GM18909 (cell line): ENCODE results near the gene CHMP5.

Source experiments
- ATAC-seq: cut with Tn5 transposase; IDR thresholded peaks from one replicate; pipeline ENCODE4 v1.9.1; 2021; ENCODE audit warnings: mild to moderate bottlenecking; ENCODE audit not compliant: unreplicated experiment, poor library complexity

The CHMP5 gene

DNA sequence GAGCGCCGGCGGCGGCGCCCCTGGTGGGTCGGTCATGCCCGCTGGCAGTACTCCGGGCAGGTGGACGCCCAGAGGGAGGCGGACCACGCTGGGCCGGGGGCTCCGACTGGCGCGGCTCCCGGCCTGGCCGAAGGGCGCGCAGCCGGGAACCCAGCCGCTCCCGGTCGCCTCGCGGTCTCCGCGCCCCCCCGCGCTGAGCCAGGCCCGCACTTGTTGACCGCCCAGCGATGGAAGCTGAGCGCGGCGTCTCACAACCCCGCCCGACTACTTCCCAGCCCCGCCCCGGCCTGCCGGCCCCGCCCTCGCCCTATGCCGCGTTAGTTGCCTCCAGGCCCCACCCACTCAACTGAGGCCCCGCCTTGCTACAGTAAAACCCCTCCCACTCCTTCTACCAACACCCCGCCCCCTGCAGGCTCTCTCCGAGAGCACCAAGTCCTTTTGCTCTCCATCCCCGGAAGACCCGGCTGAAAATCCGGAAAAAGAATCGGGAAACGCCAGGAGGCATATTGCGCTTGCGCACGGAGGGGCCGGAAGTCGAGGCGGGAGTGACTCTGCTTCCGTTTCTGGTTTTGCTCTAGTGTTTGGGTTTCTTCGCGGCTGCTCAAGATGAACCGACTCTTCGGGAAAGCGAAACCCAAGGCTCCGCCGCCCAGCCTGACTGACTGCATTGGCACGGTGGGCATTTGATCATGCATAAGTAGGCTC is at the start of gene CHMP5, which contains the start of gene BAG1:
TSS of gene CHMP5 (plus strand) at position 577 of the 705 bp plus-strand sequence. CDS start at position 607, 30 bp downstream.
TSS of gene BAG1 (minus strand) at position 236 of the 705 bp plus-strand sequence.
- ATAC-seq: peak; percentile 83

DNA sequence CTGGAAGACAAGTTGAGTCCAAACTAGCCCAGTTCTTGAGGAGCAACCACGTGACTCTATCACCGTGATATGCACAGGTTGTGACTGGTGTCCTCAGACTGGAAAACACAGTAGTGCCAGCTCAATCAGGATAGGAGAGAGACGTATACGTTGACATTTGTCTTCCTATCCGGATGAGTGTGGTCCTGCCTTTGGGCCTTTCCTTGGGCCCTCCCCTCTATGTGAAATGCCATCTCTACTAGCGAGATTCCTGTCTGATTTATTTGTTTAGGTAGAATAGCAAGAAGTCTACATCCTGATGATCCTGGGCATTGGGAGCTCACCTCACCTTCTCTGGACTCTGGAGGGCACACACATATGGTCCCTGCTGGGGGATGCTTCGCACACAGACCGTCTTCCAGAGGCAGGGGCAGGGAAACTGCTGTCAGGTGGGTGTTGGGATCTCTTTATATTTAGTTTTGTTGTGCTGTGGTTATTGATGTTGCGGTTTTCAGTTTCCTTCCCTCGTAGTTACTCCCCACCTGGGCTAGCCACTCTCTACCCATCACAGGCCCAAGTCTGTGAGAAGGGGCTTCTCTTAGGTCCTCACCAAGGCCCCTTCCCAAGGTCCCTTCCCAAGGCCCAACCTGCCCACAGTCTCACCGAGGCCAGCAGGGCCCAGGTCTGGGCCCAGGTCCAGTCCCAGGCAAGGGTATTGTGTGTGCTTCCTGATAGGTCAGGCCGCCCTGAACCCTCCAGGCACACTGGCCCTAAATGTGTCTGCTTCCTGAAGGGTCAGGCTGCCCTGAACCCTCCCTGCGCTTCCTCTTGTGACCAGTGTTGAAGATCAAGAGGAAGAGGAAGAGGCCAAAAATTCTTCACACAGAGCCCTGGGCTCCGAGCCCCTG is 43.9 kb upstream of the CHMP5 start:
- no peak for ATAC-seq

DNA sequence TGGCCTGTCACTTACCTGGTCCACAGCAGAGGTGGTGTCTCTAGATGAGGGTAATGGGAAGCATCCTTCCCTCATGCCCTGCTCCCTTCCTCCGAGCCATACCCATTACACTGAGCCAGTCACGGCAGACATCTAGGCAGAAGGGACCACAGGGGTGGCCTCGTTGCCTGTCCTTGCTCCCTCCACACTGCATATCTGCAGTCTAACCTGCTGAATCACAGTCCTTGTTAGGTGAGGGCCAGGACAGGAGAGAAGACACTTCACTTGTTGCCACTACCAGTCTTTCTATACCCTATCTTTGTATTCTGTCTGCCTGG is 43.3 kb upstream of the CHMP5 start:
- ATAC-seq: no peak

DNA sequence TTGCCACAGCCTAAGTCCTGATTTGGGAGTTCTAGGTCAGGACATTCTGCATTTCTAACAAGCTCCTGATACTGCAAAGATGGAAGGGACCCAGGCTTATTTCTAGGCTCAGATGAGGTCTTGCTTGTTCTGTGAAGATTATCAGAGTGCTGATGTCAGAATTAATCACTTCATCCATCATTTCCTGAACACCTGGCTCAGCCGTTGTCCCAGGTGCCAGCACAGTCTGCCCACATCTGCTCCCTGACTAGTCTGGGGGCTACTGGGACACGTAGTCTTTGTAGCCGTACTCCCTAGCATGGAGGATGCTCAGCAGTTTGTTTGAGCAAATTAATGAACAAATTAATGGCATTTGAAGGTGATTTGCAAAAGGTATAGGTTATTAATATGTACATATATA is 42.8 kb upstream of the CHMP5 start:
- no peak for ATAC-seq

DNA sequence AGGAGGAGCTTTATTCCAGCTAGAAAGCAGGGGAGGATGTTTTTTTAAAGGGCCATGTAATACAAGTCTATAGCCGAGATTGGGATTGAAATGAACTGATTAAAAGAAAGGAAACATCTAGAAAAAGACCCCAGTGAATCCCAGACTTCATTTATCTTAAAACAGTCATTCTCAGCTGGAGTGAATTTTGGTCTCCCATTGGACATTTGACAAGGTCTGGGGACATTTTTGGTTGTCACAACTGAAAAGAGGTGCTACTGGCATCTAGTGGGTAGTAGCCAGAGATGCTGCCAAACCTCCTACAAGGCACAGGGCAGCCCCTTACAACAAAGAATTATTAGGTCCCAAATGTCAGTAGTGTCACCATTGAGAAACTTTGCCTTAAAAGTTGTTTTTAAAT is 41.2 kb upstream of the CHMP5 start:
- ATAC-seq: no peak

DNA sequence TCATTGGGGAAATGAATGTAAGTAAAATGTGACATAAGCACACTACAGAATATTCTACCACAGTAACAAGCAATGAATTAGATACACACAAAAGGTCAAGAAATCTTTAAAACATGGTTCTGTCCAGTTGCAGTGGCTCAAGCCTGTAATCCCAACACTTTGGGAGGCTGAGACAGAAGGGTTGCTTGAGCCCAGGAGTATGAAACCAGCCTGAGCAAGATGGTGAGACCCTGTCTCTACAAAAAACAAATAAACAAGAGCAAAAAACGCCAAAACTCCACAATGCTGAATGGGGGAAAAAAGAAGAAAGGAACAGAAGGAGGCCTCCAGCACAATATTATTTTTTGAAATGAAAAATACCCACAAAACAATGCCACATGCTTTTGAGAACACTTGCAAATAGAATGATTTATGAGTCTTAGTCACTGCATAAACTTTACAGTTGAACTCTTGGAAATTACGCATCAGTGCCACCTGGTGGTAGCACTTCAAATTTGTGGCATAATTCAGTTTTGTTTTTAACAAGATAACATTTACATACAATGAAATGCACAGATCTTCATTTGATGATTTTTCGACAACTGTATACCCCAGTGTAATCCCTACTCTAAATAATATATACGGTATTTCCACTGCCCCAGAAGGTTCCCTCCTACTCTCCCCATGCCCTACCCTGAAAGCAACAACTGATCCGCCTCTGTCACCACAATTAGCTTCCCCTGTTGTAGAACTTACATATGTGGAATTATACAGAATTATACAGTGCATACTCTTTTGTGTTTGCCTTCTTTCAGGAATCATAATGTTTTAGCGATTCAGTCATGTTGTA is 39.3 kb upstream of the CHMP5 start:
- peak; percentile 34 for ATAC-seq

DNA sequence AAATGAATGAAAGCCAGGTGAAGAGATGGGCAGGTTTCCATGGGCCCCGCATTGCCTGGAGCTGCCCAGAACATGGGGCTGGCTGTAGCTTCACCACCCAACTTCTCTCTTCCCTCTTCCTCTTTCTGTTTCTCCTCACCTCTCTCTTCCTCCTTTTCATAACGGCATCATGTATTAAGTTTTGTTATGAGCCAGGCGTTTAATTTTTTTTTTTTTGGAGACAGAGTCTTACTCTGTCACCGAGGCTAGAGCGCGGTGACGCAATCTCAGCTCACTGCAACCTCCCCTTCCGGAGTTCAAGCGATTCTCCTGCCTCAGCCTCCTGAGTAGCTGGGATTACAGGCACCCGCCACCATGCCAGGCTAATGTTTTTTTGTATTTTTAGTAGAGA is 37.8 kb upstream of the CHMP5 start:
- peak; percentile 67 for ATAC-seq

DNA sequence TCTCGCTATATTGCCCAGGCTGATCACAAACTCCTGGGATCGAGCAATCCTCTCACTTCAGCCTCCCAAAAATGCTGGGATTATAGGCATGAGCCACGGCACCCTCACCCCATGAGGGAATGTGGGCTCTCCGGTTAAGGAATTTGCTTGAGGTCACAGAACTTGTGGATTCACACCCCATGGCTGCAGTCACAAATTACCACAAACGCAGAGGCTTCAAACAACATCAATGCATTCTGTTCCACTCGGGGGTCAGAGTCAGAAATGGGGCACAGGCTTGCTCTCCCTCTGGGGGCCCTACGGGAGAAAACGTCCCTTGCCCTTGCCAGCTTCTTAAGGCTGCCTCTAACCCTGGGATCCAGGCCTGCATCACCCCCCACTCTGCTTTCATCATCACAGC is 37.1 kb upstream of the CHMP5 start:
- no peak for ATAC-seq

DNA sequence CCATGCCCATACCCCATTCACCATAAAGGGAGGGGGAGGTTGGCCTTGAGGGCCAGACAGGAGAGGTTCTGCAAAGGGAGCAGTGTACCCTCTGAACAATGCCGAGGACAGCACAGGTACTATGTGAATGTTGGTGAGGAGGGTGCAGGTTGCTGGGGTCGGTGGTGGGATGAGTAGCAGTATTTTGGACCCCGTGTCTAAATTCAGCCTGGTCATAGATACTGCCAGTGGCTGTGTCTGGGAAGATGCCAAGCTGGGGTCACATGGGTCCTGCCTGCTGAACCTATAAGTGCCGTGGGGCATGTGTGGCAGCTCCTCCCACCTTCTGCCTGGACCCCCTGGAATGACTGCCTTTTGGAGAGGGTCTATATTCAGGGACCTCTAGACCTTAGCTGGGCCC is 36.2 kb upstream of the CHMP5 start:
- ATAC-seq: no peak

DNA sequence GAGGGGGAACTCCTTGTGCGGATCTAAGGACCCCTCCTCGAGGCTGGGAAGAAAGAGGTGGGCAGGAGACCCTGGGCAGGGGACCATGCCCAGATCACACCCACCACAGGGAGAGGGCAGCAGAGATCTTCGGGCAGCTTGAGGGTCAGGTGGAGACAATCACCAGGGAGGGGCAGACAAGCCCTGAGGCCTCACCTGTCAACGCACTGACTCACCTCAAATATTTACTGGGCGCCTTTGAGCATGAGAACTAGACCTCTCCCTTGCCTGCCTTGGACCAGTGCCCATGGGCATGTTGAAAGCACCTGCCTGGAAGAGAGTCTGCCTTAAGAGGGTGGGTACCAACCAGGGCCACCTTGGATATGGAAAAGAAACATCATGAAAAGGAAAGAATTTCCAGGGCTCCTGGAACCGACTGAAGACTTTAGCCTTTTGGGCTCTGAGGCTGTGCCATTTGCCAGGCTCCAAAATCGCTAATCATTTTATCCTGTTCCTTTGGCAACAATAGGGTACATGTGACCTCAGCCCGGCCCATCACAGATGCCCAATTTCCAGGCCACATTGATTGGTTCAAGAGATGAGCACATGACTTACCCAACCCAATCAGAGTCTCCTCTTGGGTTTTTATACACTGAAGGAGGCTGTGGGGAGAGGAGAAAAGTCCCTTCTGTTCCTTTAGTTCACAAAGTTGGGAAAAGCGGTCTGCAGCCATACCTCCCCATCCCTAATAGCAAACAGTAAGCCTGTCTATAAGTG is 35.3 kb upstream of the CHMP5 start:
- no peak for ATAC-seq

DNA sequence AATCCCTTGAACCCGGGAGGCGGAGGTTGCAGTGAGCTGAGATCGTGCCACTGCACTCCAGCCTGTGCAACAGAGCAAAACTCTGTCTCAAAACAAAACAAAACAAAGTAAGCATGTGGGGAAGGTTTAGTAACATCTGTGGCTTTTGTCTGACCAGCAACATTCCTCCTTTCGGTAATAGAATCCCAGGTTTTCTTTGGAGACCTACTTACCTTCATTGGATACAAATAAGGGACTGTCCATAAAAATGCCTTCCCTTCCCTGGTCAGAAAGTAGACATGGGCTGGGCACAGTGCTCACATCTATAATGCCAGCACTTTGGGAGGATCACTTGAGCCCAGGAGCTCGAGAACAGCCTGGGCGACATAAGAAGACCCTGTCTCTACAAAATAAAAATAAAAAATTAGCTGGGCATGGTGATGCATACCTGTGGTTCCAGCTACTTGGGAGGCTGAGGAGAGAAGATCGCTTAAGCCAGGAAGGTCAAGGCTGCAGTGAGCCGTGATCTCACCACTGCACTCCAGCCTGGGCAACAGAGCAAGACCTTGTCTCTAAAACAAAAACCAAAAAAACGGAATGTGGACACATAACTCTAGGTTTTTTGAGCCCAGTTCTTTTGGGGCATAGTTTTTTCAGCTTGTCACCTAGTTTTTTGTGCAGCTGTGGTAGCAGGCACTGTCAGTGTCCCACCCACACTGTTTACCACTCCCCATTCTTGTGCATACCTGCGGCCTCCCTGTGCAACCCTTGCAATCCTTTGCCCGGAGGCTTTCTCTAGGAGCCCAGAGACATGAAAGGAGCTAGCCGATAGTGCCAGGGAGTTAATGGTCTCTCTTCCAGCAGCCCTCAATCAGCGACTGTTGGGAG is 33.9 kb upstream of the CHMP5 start:
- no peak for ATAC-seq

DNA sequence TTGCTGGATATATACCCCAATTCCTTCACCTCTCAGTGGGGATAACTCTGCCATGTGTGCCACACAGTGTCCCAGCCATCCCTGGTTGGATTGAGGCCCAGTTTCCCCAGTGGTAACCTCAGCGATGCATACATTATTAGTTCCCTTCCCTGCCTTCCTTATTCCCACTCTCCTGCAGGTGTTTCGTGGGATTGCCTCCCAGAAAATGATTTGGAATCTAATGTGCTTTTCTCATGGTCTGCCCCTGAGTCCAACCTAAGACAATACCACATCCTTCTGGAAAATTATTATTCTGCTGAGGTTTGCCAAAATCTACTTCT is 33.3 kb upstream of the CHMP5 start:
- no peak for ATAC-seq

DNA sequence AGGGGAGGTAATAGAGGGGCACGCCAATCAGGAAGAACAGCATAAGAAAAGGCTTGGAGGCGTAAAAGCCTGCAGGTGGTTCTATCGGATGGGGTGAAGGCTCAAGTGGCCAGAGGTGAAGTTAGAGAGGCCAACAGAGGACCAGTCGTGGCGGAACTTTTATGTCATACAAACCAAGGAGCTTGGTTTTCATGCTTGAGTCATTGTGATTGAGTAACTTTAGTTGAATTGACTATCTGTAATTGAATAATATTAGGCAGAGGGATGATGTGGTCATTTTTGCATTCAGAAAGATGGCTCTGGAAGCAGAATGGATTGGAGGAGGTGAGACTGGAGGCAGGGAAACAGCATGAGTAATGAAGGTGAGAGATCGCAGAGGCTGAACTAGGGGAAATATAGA is 32.0 kb upstream of the CHMP5 start:
- no peak for ATAC-seq

DNA sequence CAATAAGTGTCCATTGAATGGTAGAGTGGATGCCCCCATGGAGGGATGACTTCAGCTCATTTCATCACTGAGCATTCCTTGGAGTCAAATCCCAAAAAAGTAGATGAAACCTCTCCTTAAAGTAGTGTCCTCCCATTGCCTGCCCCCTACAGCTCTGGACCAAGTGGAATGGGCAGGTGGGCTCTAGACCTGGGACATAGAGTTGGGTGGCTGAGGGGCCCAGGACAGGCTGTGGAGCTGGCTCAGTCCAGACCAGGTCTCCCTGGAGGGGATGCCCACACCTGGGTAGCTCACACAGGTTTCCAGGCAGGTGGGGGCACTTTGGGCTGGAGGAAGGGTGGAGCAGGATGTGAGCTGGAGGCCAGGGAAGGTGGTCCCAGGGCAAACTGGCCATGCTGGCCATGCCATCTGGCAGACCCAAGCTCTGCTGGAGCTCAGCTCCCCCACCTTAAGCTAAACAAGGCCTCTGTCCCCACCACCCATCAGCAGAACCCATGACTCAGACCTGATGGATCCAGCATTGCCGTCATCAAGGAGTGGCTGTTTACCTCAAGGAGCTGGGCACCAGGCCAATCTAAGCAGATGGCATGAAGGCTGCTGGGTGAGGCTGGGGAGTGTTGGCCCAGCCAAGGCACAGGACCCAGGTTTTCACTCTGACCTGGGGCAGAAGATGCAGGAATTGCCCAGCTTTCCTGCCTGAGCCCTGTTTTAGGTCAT is 31.1 kb upstream of the CHMP5 start:
- ATAC-seq: no peak

DNA sequence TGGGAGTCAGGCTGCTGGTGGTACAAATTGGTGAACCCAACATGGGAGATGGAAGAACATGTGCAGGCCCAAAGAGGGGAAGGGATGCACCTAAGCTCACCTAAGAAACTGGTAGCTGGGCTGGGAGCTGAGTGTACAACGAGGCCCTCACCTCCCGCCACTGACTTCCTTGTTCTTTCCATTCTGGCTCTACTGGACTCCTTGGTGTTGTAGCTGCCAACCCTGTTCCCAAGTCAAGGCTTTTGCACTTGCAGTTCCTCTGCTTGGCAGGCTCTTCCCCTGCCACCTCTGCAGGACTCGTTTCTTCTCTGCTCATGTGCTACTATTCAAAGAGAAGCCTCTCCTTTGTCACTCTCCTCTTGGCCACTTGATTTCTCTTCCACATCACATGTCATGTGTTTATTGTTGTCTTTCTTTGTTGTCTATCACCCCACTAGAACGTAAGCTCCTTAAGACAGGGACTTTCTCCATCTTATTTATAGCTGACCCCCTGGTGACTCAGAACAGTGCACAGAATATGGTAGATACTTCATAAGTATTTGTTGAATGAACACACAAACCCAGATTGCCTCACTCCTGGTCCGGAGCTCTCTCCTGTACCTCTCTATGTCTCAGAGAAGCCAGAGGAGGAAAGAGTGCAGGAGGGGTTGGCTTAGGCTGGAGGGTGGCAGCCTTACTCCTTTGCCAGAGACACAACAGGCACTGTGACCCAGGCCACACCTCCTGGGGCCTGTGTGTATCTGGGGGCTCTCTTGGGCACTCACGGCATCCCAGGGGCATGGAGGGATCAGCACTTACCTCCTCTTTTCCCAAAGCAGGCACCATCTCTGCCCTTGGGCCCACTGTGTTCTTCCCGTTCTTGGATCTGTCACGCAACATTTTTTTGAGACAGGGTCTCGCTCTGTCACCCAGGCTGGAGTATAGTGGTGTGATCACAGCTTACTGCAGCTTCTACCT is 30.1 kb upstream of the CHMP5 start:
- no peak for ATAC-seq

DNA sequence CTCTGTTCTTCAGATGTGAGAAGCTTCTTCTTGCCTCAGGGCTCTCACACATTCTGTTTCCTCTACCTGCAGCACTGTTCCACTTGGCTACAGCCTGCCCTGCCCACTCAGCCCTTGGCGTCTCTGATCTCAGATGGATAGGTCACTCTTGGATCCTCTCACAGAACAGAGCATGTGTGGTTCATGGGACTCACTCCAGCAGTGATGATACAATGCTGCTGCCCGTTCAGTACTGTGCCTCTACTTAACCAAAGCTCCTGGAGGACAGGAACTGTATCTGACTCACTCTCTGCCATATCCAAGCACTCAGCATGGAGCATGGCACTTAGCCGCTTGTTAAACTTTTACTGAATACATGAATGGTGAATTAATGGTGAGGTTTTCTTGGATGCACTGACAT is 28.3 kb upstream of the CHMP5 start:
- ATAC-seq: no peak

DNA sequence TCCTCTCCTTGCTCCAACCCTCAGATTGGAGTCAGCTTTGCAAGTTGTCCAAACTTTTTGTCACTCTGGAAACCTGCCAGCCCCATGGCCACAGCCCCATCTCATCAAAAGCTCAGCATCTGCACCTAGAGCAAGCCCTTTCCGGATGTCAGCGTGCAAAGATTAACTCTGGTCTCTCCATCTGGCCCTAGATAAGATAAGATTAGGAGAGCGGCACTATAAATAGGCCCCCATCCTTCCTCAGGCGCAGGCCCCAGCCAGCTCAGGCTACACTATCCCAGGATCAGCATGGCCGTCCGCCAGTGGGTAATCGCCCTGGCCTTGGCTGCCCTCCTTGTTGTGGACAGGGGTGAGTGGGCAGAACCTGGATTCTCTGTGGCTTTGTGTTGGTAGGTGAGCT is 24.9 kb upstream of the CHMP5 start, which contains the start of gene SPINK4:
TSS of gene SPINK4 (plus strand) at position 247 of the 400 bp plus-strand sequence. CDS start at position 289, 42 bp downstream.
- ATAC-seq: no peak

DNA sequence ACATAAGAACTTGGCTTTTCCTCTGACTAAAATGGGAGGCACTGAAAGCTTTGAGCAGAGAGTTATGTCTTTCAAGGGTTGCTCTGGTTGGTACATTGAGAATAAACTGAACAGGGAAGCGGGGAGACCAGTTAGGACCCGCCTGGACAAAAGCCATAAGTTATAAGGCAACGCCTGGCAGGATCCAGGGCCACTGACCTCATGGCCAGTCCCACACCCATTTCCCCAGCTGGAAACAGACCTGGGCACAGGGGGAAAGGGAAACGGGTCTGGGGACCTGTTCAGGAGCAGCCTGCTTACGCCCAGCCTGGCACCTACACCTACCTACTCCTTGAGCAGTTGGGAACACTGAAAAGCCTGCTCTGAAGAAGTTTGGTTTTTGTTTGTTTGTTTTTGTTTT is 23.6 kb upstream of the CHMP5 start:
- no peak for ATAC-seq
